ENCODE data around the gene PRRC2C. TPM values are rescaled to one million over a fixed set of nuclear protein-coding genes. Genes with fewer than 3 reads are reported as not detected.

The PRRC2C gene
- total RNA-seq, 1 experiment from 2014 or later, result 267 TPM

DNA sequence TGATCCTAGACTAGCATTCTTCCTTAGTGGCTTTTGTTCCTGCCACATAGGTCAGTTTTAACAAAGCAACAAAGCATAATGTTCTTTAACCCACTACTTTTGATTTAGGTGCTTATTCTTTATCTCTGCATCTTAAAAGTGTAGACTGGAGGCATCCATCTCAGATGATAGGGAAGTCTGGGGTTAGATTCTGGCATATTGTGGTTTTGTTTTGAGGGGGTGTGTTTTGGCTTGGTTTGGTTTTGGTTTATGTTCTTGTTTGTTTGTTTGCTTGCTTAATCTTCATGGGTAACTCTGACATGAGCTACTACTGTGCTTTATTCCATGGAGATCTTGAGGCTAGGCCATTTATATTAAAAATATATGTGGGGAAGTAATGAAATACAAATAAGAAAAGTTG lies 96.4 kb downstream of the PRRC2C start:
- Mint-ChIP-seq H3K4me3 (no peak overlapping the region), H3K27ac (peak overlapping the region in 1 of 3 experiments; percentile 22; a peak in 1 of 7 replicates)

More for the DNA sequence above, 96.4 kb downstream of the PRRC2C start:
- H3K27me3 Mint-ChIP-seq (ENCODE audit: low read depth), result no peaks in the 10 kb centered on the region
- Histone ChIP-seq H2BK12ac (ENCODE audit: insufficient read length, low read depth, low read length) (no peak overlapping the region), H3K4ac (ENCODE audit: low read depth, low read length) (no peak overlapping the region), H2AK5ac (ENCODE audit: insufficient read length, low read length) (no peak overlapping the region), H3T11ph (ENCODE audit: low read length) (no peak overlapping the region), H2BK20ac (ENCODE audit: low read depth, low read length, poor library complexity, severe bottlenecking) (no peak overlapping the region), H3K27me3 (ENCODE audit: insufficient read depth, low read length) (no peaks in the 10 kb centered on the region), H3K23me2 (ENCODE audit: insufficient read length, low read depth, low read length, poor library complexity, severe bottlenecking) (no peaks in the 10 kb centered on the region), H3K79me1 (ENCODE audit: insufficient read depth, low read depth, low read length, poor library complexity, severe bottlenecking) (no peaks in the 10 kb centered on the region), H3K14ac (ENCODE audit: insufficient read depth, low read length) (no peak overlapping the region), H4K91ac (ENCODE audit: insufficient read length, low read depth, low read length) (no peak overlapping the region), H3K18ac (ENCODE audit: insufficient read length, low read depth, low read length) (no peak overlapping the region), H2BK5ac (ENCODE audit: insufficient read length, low read length) (no peak overlapping the region), H2BK15ac (ENCODE audit: low read depth, low read length) (no peak overlapping the region), H2BK120ac (ENCODE audit: low read depth, low read length, poor library complexity, severe bottlenecking) (no peak overlapping the region), H4K5ac (ENCODE audit: insufficient read length, low read depth, low read length) (no peak overlapping the region), H3K4me2 (ENCODE audit: insufficient read depth, insufficient read length, low read length) (no peak overlapping the region), H3K79me2 (ENCODE audit: insufficient read depth, low read length) (no peaks in the 10 kb centered on the region), H3K27ac (ENCODE audit: insufficient read length, low read depth, low read length) (no peak overlapping the region), H4K8ac (replicated peaks; ENCODE audit: insufficient read length, low read depth, low read length) (no peak overlapping the region), H3K9ac (ENCODE audit: extremely low read depth, insufficient read length, low read length) (no peak overlapping the region), H4K20me1 (ENCODE audit: control insufficient read depth, insufficient read depth, insufficient read length) (no peaks in the 10 kb centered on the region), H2AFZ (ENCODE audit: low read length) (no peak overlapping the region), H3K23ac (ENCODE audit: insufficient read length, low read depth, low read length) (no peak overlapping the region), H3K56ac (ENCODE audit: insufficient read length, low read depth, low read length) (no peak overlapping the region), H3K9me3 (ENCODE audit: control insufficient read depth, low read depth, low read length) (no peaks in the 10 kb centered on the region), H3K4me1 (ENCODE audit: insufficient read depth, low read length) (no peaks in the 10 kb centered on the region)
- DNase-seq, result no peak
- TF ChIP-seq, protein P1, sequence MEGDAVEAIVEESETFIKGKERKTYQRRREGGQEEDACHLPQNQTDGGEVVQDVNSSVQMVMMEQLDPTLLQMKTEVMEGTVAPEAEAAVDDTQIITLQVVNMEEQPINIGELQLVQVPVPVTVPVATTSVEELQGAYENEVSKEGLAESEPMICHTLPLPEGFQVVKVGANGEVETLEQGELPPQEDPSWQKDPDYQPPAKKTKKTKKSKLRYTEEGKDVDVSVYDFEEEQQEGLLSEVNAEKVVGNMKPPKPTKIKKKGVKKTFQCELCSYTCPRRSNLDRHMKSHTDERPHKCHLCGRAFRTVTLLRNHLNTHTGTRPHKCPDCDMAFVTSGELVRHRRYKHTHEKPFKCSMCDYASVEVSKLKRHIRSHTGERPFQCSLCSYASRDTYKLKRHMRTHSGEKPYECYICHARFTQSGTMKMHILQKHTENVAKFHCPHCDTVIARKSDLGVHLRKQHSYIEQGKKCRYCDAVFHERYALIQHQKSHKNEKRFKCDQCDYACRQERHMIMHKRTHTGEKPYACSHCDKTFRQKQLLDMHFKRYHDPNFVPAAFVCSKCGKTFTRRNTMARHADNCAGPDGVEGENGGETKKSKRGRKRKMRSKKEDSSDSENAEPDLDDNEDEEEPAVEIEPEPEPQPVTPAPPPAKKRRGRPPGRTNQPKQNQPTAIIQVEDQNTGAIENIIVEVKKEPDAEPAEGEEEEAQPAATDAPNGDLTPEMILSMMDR (conservative IDR thresholded peaks at IDR 0.05), result no peak
- no peaks in the 10 kb centered on the region for H3K9me3 Mint-ChIP-seq
- H3K4me1 Mint-ChIP-seq, result peaks cover 0 to 4% of the 10 kb centered on the region in 2 experiments; a peak in 1 of 4 replicates
- H3K36me3 Mint-ChIP-seq (ENCODE audit: insufficient read depth in 1 of 3, low read depth in 3 of 3), result peaks cover 42 to 88% (median 78%) of the 10 kb centered on the region in 3 experiments; a peak in 6 of 7 replicates
